HepG2 (cell line): ENCODE measurements around the gene HLA-DMB. TPM values are rescaled to one million over a fixed set of nuclear protein-coding genes. Genes with fewer than 3 reads are reported as not detected.

Experiments
- HIVEP1 ChIP-seq: sonication (generic); formaldehyde crosslinking; IDR thresholded peaks from 2 replicates; pipeline ENCODE4 v1.4.0; 2020; ENCODE audit warnings: mild to moderate bottlenecking, missing genetic modification reagents
- HNF4A ChIP-seq: sonication (generic); formaldehyde crosslinking; IDR thresholded peaks from 2 replicates; pipeline ENCODE4 v1.4.0; 2020; ENCODE audit warnings: missing genetic modification reagents
- KLF12 ChIP-seq: sonication (generic); formaldehyde crosslinking; IDR thresholded peaks from 2 replicates; pipeline ENCODE4 v1.4.0; 2020; ENCODE audit warnings: missing genetic modification reagents, borderline replicate concordance
- MNT ChIP-seq: fragments of 450-650 bp; IDR thresholded peaks from 2 replicates; pipeline ENCODE4 v1.6.1; 2016
- NFRKB ChIP-seq: fragments of 450-650 bp; IDR thresholded peaks from 2 replicates; pipeline ENCODE4 v1.6.1; 2017
- PRPF4 ChIP-seq: fragments of 200-400 bp; formaldehyde crosslinking; IDR thresholded peaks from 2 replicates; pipeline ENCODE4 v1.6.1; 2016; ENCODE audit warnings: low read length, low read depth; ENCODE audit not compliant: poor library complexity, severe bottlenecking
- REPIN1 ChIP-seq: sonication (generic); formaldehyde crosslinking; IDR thresholded peaks from 2 replicates; pipeline ENCODE4 v1.8.0; 2022; ENCODE audit warnings: missing genetic modification reagents, low read depth, mild to moderate bottlenecking, borderline replicate concordance
- RFX3 ChIP-seq: IDR thresholded peaks from 2 replicates; pipeline ENCODE4 v1.6.1; 2016; ENCODE audit warnings: missing biosample characterization, missing genetic modification reagents
- RNF2 ChIP-seq: fragments of 450-650 bp; conservative IDR thresholded peaks from 2 replicates; pipeline ENCODE4 v1.6.1; 2016; ENCODE audit warnings: low read depth
- SSRP1 ChIP-seq: IDR thresholded peaks from 2 replicates; pipeline ENCODE4 v1.6.1; 2016; ENCODE audit warnings: control low read depth
- TAF15 ChIP-seq: fragments of 200-400 bp; formaldehyde crosslinking; IDR thresholded peaks from one replicate; pipeline ENCODE4 v1.6.1; 2018; ENCODE audit warnings: mild to moderate bottlenecking, low read depth, low read length; ENCODE audit not compliant: poor library complexity, severe bottlenecking
- TBP ChIP-seq: sonication (generic); formaldehyde crosslinking; IDR thresholded peaks from 2 replicates; pipeline ENCODE4 v1.5.0; 2020; ENCODE audit warnings: missing genetic modification reagents
- TEF ChIP-seq: sonication (generic); formaldehyde crosslinking; IDR thresholded peaks from 2 replicates; pipeline ENCODE4 v1.5.0; 2020; ENCODE audit warnings: missing genetic modification reagents
- YEATS4 ChIP-seq: sonication (generic); formaldehyde crosslinking; IDR thresholded peaks from 2 replicates; pipeline ENCODE4 v1.4.0; 2020; ENCODE audit warnings: missing genetic modification reagents, borderline replicate concordance
- YY1 ChIP-seq: IDR thresholded peaks from 2 replicates; pipeline ENCODE4 v1.6.1; 2011; ENCODE audit warnings: low read length, low read depth, moderate library complexity, mild to moderate bottlenecking; ENCODE audit not compliant: insufficient read depth, insufficient replicate concordance
- ZFP36L1 ChIP-seq: sonication (generic); formaldehyde crosslinking; IDR thresholded peaks from 2 replicates; pipeline ENCODE4 v1.8.0; 2022; ENCODE audit warnings: mild to moderate bottlenecking, missing genetic modification reagents, moderate library complexity
- ZNF180 ChIP-seq: sonication (generic); formaldehyde crosslinking; IDR thresholded peaks from 2 replicates; pipeline ENCODE4 v1.4.0; 2020; ENCODE audit warnings: low read depth, missing genetic modification reagents, borderline replicate concordance
- ZNF414 ChIP-seq: sonication (generic); formaldehyde crosslinking; IDR thresholded peaks from 2 replicates; pipeline ENCODE4 v1.5.0; 2020; ENCODE audit warnings: missing genetic modification reagents
- ZNF570 ChIP-seq: sonication (generic); formaldehyde crosslinking; IDR thresholded peaks from 2 replicates; pipeline ENCODE4 v1.4.0; 2020; ENCODE audit warnings: mild to moderate bottlenecking, missing genetic modification reagents, borderline replicate concordance
- ZNF678 ChIP-seq: sonication (generic); formaldehyde crosslinking; IDR thresholded peaks from 2 replicates; pipeline ENCODE4 v1.4.0; 2020; ENCODE audit warnings: mild to moderate bottlenecking, missing genetic modification reagents
- ZNF7 ChIP-seq: IDR thresholded peaks from 2 replicates; pipeline ENCODE4 v1.6.1; 2016; ENCODE audit warnings: missing biosample characterization, missing genetic modification reagents
- ZNF749 ChIP-seq: sonication (generic); formaldehyde crosslinking; IDR thresholded peaks from 2 replicates; pipeline ENCODE4 v1.8.0; 2022; ENCODE audit warnings: mild to moderate bottlenecking, missing genetic modification reagents, moderate library complexity, borderline replicate concordance
- ZNF772 ChIP-seq: sonication (generic); formaldehyde crosslinking; IDR thresholded peaks from 2 replicates; pipeline ENCODE4 v1.5.0; 2020; ENCODE audit warnings: mild to moderate bottlenecking, missing genetic modification reagents
- ZSCAN30 ChIP-seq: sonication (generic); formaldehyde crosslinking; IDR thresholded peaks from 2 replicates; pipeline ENCODE4 v1.5.0; 2020; ENCODE audit warnings: mild to moderate bottlenecking, missing genetic modification reagents
- polyA plus RNA-seq, 8 experiments: library from polyadenylated mRNA; depleted of rRNA in 3 of 8; stranded (reverse) in 7 of 8; unstranded in 1 of 8; fragments of >200 nt; fragmentation: Illumina TruSeq in 4 of 8; extraction: Trizol in 4 of 8; gene quantifications; 2 replicates each; pipeline versions ENCODE4 v1.2.1 to v1.2.3, GENCODE V29; 2011 to 2016; ENCODE audit warnings: low read depth in 4 of 8, missing spikeins in 1 of 8, mixed read lengths in 1 of 8; ENCODE audit not compliant: insufficient read depth in 1 of 8
- total RNA-seq, 5 experiments: library from RNA; depleted of rRNA; stranded (reverse); fragments of >200 nt; fragmentation: Illumina TruSeq; extraction: Trizol; gene quantifications; 2 replicates each; pipeline ENCODE4 v1.2.3, GENCODE V29; 2016; ENCODE audit warnings: low read depth in 1 of 5
- TF ChIP-seq, protein P1 (sequence below): sonication (generic); formaldehyde crosslinking; IDR thresholded peaks from 2 replicates; pipeline ENCODE4 v1.4.0; 2020; ENCODE audit warnings: mild to moderate bottlenecking, missing genetic modification reagents

The HLA-DMB gene
- total and polyA plus RNA-seq, 2 of the 13 experiments (the other 11 are each of a cell fraction or from before 2014, with no cell fraction given) = not detected

- TF ChIP-seq ZNF414 (CRISPR knock-in tag) (no peak), YEATS4 (CRISPR knock-in tag) (no peak; the same call in none of the 2 replicates), ZNF570 (no peak), ZNF749 (CRISPR knock-in tag) (no peak), ZNF7 (CRISPR knock-in tag) (no peak), TEF (CRISPR knock-in tag) (no peak), PRPF4 (no peak), REPIN1 (CRISPR knock-in tag) (peak; percentile 46; the same call in 1 of the 2 replicates), KLF12 (CRISPR knock-in tag) (no peak), HNF4A (no peak), NFRKB (no peak), RFX3 (CRISPR knock-in tag) (no peak; the same call in 1 of the 2 replicates), SSRP1 (CRISPR knock-in tag) (peak; percentile 87; the same call in 1 of the 2 replicates), ZFP36L1 (CRISPR knock-in tag) (peak; percentile 90), ZNF772 (CRISPR knock-in tag) (peak; percentile 31; the same call in 1 of the 2 replicates), RNF2 (peak; percentile 56), MNT (no peak), HIVEP1 (no peak; the same call in 1 of the 2 replicates), YY1 (peak; percentile 88), TAF15 (peak; percentile 70), ZSCAN30 (CRISPR knock-in tag) (0 out of 2 replicates have a peak, but pooled peaks have one; percentile 59), ZNF678 (CRISPR knock-in tag) (peak; percentile 16; the same call in 1 of the 2 replicates), ZNF180 (CRISPR knock-in tag) (peak; percentile 87; the same call in 1 of the 2 replicates), TBP (no peak)
- TF ChIP-seq, protein P1, sequence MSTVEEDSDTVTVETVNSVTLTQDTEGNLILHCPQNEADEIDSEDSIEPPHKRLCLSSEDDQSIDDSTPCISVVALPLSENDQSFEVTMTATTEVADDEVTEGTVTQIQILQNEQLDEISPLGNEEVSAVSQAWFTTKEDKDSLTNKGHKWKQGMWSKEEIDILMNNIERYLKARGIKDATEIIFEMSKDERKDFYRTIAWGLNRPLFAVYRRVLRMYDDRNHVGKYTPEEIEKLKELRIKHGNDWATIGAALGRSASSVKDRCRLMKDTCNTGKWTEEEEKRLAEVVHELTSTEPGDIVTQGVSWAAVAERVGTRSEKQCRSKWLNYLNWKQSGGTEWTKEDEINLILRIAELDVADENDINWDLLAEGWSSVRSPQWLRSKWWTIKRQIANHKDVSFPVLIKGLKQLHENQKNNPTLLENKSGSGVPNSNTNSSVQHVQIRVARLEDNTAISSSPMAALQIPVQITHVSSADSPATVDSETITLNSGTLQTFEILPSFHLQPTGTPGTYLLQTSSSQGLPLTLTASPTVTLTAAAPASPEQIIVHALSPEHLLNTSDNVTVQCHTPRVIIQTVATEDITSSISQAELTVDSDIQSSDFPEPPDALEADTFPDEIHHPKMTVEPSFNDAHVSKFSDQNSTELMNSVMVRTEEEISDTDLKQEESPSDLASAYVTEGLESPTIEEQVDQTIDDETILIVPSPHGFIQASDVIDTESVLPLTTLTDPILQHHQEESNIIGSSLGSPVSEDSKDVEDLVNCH = 0 out of 2 replicates have a peak, but pooled peaks have one; percentile 9
These were observed 46.5 kb downstream of the HLA-DMB start (continued) for GRCh38 chr6:32894085-32895005.
